PFSK-1 (cell line): Measurements from ENCODE around the gene TPCN1.

ENCODE experiments used
- FOXP2 ChIP-seq: optimal IDR thresholded peaks from 2 replicates; pipeline ENCODE3; 2011; ENCODE audit warnings: borderline replicate concordance, control low read depth, inconsistent platforms; ENCODE audit not compliant: insufficient read depth; ENCODE audit errors: extremely low read length, extremely low read depth
- POLR2AphosphoS5 ChIP-seq: IDR thresholded peaks from 2 replicates; pipeline ENCODE4 v1.6.1; 2012; ENCODE audit warnings: low read depth, mild to moderate bottlenecking, control low read depth, low read length, moderate library complexity
- TF ChIP-seq, protein P1 (sequence below), 2 experiments: IDR thresholded peaks; 2 replicates each; pipeline versions ENCODE4 v1.6.1 to v1.8.0; 2011 to 2012; ENCODE audit warnings: low read depth in 2 of 2, low read length in 2 of 2, control low read depth in 1 of 2, inconsistent platforms in 1 of 2, mild to moderate bottlenecking in 1 of 2, moderate library complexity in 1 of 2; ENCODE audit not compliant: insufficient read depth in 1 of 2

- TF ChIP-seq POLR2AphosphoS5 (no peak), FOXP2 (no peak)
- TF ChIP-seq, protein P1, sequence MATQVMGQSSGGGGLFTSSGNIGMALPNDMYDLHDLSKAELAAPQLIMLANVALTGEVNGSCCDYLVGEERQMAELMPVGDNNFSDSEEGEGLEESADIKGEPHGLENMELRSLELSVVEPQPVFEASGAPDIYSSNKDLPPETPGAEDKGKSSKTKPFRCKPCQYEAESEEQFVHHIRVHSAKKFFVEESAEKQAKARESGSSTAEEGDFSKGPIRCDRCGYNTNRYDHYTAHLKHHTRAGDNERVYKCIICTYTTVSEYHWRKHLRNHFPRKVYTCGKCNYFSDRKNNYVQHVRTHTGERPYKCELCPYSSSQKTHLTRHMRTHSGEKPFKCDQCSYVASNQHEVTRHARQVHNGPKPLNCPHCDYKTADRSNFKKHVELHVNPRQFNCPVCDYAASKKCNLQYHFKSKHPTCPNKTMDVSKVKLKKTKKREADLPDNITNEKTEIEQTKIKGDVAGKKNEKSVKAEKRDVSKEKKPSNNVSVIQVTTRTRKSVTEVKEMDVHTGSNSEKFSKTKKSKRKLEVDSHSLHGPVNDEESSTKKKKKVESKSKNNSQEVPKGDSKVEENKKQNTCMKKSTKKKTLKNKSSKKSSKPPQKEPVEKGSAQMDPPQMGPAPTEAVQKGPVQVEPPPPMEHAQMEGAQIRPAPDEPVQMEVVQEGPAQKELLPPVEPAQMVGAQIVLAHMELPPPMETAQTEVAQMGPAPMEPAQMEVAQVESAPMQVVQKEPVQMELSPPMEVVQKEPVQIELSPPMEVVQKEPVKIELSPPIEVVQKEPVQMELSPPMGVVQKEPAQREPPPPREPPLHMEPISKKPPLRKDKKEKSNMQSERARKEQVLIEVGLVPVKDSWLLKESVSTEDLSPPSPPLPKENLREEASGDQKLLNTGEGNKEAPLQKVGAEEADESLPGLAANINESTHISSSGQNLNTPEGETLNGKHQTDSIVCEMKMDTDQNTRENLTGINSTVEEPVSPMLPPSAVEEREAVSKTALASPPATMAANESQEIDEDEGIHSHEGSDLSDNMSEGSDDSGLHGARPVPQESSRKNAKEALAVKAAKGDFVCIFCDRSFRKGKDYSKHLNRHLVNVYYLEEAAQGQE (IDR thresholded peaks at IDR 0.05; ENCODE audit: insufficient read depth in 1 of 2, low read depth in 2 of 2, low read length in 2 of 2), result no peak
These were observed 23.0 kb upstream of the TPCN1 start for GRCh38 chr12:113198296-113198695.
